ENCODE measurements around the gene ZNF324. TPM values are rescaled to one million over a fixed set of nuclear protein-coding genes. Genes with fewer than 3 reads are reported as not detected.

ZNF324 gene
- total and polyA plus RNA-seq, 2 of the 13 experiments (the other 11 are each of a cell fraction or from before 2014, with no cell fraction given) = 1.1 to 4.7 TPM

GRCh38 chr19:58511353-58512208 lies 44.7 kb downstream of the ZNF324 start, which contains the start of gene SLC27A5 (continued):
- TF ChIP-seq ZNF572 (CRISPR knock-in tag; IDR thresholded peaks at IDR 0.05) (no peak), ZNF652 (CRISPR knock-in tag; IDR thresholded peaks at IDR 0.05; ENCODE audit: borderline replicate concordance, low read depth) (peak; percentile 90), RXRA (CRISPR knock-in tag; IDR thresholded peaks at IDR 0.05) (peak; percentile 94), REXO4 (CRISPR knock-in tag; IDR thresholded peaks at IDR 0.05; ENCODE audit: borderline replicate concordance) (no peak), ZNF329 (CRISPR knock-in tag; IDR thresholded peaks at IDR 0.05; ENCODE audit: low read depth) (peak; percentile 35; the same call in 1 of the 2 replicates), ZNF160 (CRISPR knock-in tag; IDR thresholded peaks at IDR 0.05) (peak; percentile 48; the same call in 1 of the 2 replicates), ZNF24 (IDR thresholded peaks at IDR 0.05) (no peak), PHF8 (CRISPR knock-in tag; IDR thresholded peaks at IDR 0.05) (no peak), ZFY (CRISPR knock-in tag; IDR thresholded peaks at IDR 0.05) (peak; percentile 62), LCORL (IDR thresholded peaks at IDR 0.05) (no peak), LCORL (CRISPR knock-in tag; IDR thresholded peaks at IDR 0.05) (peak; percentile 62), MIER2 (CRISPR knock-in tag; IDR thresholded peaks at IDR 0.05) (no peak), HNF4A (CRISPR knock-in tag; IDR thresholded peaks at IDR 0.05) (peak; percentile 94), ZSCAN9 (CRISPR knock-in tag; IDR thresholded peaks at IDR 0.05; ENCODE audit: borderline replicate concordance) (no peak), ZNF251 (CRISPR knock-in tag; IDR thresholded peaks at IDR 0.05) (peak; percentile 83; the same call in 1 of the 2 replicates), KLF12 (CRISPR knock-in tag; IDR thresholded peaks at IDR 0.05; ENCODE audit: borderline replicate concordance) (no peak)
- TF ChIP-seq, protein P1, sequence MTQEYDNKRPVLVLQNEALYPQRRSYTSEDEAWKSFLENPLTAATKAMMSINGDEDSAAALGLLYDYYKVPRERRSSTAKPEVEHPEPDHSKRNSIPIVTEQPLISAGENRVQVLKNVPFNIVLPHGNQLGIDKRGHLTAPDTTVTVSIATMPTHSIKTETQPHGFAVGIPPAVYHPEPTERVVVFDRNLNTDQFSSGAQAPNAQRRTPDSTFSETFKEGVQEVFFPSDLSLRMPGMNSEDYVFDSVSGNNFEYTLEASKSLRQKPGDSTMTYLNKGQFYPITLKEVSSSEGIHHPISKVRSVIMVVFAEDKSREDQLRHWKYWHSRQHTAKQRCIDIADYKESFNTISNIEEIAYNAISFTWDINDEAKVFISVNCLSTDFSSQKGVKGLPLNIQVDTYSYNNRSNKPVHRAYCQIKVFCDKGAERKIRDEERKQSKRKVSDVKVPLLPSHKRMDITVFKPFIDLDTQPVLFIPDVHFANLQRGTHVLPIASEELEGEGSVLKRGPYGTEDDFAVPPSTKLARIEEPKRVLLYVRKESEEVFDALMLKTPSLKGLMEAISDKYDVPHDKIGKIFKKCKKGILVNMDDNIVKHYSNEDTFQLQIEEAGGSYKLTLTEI (CRISPR knock-in tag; conservative IDR thresholded peaks at IDR 0.05) = no peak
- TF ChIP-seq, protein P2, sequence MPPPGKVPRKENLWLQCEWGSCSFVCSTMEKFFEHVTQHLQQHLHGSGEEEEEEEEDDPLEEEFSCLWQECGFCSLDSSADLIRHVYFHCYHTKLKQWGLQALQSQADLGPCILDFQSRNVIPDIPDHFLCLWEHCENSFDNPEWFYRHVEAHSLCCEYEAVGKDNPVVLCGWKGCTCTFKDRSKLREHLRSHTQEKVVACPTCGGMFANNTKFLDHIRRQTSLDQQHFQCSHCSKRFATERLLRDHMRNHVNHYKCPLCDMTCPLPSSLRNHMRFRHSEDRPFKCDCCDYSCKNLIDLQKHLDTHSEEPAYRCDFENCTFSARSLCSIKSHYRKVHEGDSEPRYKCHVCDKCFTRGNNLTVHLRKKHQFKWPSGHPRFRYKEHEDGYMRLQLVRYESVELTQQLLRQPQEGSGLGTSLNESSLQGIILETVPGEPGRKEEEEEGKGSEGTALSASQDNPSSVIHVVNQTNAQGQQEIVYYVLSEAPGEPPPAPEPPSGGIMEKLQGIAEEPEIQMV (CRISPR knock-in tag; IDR thresholded peaks at IDR 0.05; ENCODE audit: low read depth) = 0 out of 2 replicates have a peak, but pooled peaks have one; percentile 45
- TF ChIP-seq, protein P3, sequence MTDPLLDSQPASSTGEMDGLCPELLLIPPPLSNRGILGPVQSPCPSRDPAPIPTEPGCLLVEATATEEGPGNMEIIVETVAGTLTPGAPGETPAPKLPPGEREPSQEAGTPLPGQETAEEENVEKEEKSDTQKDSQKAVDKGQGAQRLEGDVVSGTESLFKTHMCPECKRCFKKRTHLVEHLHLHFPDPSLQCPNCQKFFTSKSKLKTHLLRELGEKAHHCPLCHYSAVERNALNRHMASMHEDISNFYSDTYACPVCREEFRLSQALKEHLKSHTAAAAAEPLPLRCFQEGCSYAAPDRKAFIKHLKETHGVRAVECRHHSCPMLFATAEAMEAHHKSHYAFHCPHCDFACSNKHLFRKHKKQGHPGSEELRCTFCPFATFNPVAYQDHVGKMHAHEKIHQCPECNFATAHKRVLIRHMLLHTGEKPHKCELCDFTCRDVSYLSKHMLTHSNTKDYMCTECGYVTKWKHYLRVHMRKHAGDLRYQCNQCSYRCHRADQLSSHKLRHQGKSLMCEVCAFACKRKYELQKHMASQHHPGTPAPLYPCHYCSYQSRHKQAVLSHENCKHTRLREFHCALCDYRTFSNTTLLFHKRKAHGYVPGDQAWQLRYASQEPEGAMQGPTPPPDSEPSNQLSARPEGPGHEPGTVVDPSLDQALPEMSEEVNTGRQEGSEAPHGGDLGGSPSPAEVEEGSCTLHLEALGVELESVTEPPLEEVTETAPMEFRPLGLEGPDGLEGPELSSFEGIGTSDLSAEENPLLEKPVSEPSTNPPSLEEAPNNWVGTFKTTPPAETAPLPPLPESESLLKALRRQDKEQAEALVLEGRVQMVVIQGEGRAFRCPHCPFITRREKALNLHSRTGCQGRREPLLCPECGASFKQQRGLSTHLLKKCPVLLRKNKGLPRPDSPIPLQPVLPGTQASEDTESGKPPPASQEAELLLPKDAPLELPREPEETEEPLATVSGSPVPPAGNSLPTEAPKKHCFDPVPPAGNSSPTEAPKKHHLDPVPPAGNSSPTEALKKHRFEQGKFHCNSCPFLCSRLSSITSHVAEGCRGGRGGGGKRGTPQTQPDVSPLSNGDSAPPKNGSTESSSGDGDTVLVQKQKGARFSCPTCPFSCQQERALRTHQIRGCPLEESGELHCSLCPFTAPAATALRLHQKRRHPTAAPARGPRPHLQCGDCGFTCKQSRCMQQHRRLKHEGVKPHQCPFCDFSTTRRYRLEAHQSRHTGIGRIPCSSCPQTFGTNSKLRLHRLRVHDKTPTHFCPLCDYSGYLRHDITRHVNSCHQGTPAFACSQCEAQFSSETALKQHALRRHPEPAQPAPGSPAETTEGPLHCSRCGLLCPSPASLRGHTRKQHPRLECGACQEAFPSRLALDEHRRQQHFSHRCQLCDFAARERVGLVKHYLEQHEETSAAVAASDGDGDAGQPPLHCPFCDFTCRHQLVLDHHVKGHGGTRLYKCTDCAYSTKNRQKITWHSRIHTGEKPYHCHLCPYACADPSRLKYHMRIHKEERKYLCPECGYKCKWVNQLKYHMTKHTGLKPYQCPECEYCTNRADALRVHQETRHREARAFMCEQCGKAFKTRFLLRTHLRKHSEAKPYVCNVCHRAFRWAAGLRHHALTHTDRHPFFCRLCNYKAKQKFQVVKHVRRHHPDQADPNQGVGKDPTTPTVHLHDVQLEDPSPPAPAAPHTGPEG (CRISPR knock-in tag; IDR thresholded peaks at IDR 0.05) = 0 out of 2 replicates have a peak, but pooled peaks have one; percentile 35
- TF ChIP-seq, protein P4, sequence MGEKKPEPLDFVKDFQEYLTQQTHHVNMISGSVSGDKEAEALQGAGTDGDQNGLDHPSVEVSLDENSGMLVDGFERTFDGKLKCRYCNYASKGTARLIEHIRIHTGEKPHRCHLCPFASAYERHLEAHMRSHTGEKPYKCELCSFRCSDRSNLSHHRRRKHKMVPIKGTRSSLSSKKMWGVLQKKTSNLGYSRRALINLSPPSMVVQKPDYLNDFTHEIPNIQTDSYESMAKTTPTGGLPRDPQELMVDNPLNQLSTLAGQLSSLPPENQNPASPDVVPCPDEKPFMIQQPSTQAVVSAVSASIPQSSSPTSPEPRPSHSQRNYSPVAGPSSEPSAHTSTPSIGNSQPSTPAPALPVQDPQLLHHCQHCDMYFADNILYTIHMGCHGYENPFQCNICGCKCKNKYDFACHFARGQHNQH (CRISPR knock-in tag; IDR thresholded peaks at IDR 0.05) = 0 out of 2 replicates have a peak, but pooled peaks have one; percentile 56
